SH-SY5Y (cell line): ENCODE data around the gene CLDN24.

ENCODE experiments used
- GATA2 ChIP-seq: IDR thresholded peaks from 2 replicates; pipeline ENCODE4 v1.6.1; 2011; ENCODE audit warnings: mild to moderate bottlenecking, low read depth, low read length
- GATA3 ChIP-seq: IDR thresholded peaks from 2 replicates; pipeline ENCODE4 v1.6.1; 2011; ENCODE audit warnings: low read depth, mild to moderate bottlenecking, low read length, moderate library complexity

- no peak for TF ChIP-seq GATA2
- TF ChIP-seq GATA3 = no peak
These were observed 13.2 kb upstream of the CLDN24 start for GRCh38 chr4:183335369-183335940.
